Measurements from ENCODE around the gene VTI1A.

GRCh38 chr10:112467541-112468075 lies 20.6 kb downstream of the VTI1A start:
- TF ChIP-seq POLR2A (IDR thresholded peaks at IDR 0.05) (no peak), CTCF (IDR thresholded peaks at IDR 0.05) (no peak)
